ENCODE data around the gene TARDBP.
"Not testable (repeated sequence)": the region's sequence is repeated elsewhere in the genome, so short reads cannot be mapped to it uniquely, and the experiment has no call there.

The TARDBP gene

DNA sequence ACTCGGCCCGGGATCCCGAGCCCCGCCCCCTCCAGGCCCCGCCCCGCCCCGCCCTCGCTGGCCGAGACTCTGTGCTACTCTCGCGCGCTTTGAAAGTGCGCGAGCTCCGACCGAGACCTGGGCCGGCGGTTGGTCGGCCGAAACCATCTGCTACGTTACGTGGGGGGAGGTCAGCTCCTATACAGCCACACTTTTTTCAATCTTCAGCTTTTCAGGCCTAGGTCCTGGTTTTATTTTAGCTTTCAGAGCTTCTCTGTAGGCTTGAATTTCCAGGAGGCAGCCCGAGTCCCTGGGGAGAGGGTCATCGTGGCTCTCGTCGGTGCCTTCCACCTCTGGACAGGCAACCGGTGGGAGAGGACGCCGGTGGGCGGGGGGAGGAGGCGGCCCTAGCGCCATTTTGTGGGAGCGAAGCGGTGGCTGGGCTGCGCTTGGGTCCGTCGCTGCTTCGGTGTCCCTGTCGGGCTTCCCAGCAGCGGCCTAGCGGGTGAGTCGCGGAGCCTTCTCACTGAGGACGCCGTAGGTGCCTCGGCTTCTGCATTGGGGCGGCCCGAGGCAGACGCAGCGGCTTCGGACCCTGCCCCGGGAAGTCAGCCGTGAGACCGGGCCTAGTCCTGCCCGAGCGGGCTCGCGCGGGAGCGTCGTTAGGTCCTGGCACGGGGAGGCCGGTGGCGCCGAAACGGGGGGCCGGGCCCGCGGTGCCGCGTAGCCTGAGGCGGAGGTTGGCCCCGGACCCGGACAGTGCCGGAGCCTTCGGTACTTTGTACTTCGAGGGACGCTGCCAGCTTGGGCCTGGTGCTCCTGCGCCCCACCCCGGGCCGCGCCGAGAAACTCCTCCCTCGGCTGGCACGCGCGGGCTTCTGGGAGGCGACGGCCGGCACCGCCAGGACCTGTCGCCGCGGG lies at the start of gene TARDBP:
Gene TARDBP (plus strand): TSS at position 395 of the 900 bp plus-strand sequence. CDS start 1,074 bp downstream, outside the sequence.
- DNase-seq: peak; percentile 76 to 84

- DNase-seq: no peak
Measured at GRCh38 chr1:10965546-10966226, 46.8 kb upstream of the TARDBP start.

DNA sequence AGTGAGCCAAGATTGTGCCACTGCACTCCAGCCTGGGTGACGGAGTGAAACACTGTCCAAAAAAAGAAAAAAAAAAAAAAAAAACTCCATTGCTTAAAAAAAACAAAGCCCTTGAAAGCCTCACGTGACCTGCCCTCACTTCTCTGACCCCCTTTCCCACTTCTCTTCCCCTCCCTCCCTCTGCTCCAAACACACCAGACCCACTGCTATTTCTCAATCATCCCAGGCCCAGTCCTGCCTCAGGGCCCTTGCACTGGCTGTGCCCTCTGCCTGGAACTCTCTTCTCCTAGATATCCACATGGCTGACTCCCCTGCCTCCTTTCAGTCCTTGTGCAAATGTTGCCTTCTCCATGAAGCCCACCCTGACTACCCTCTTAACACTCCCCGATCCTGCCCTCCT lies 45.4 kb upstream of the TARDBP start:
- DNase-seq: no peak

DNA sequence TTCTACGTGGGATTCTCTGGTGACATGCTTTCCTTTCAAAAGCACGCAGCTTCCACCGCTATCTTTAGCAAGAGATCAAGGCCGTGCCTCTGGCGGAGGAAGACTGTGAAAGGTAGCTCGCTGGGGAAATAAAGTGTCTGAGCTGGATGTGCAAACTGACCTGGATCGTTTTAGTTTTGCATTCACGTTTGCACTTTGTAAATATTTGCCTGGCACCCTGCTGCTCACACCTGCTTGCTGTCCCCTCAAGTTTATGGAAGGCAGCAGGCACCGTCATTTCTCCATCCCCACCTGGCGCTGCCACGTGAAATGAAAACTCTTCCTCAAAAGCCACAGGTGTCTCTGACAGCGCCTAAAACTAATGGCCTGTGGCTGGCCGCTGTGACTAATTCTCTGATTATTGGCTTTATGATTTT lies 44.0 kb upstream of the TARDBP start:
- peak; percentile 50 to 71 for DNase-seq

GRCh38 chr1:10969267-10969970 lies 43.0 kb upstream of the TARDBP start:
- peak; percentile 20 to 29 for DNase-seq

- DNase-seq: no peak
Measured at GRCh38 chr1:10969971-10970332, 42.5 kb upstream of the TARDBP start.

- DNase-seq: peak; percentile 78 to 79
Measured at GRCh38 chr1:10973552-10973951, 38.9 kb upstream of the TARDBP start.

GRCh38 chr1:10973956-10974881 lies 38.2 kb upstream of the TARDBP start:
- no peak for DNase-seq

GRCh38 chr1:10975567-10976326 lies 36.7 kb upstream of the TARDBP start:
- peak; percentile 12 to 30 for DNase-seq

GRCh38 chr1:10978719-10979118 lies 33.7 kb upstream of the TARDBP start:
- DNase-seq: no peak

DNA sequence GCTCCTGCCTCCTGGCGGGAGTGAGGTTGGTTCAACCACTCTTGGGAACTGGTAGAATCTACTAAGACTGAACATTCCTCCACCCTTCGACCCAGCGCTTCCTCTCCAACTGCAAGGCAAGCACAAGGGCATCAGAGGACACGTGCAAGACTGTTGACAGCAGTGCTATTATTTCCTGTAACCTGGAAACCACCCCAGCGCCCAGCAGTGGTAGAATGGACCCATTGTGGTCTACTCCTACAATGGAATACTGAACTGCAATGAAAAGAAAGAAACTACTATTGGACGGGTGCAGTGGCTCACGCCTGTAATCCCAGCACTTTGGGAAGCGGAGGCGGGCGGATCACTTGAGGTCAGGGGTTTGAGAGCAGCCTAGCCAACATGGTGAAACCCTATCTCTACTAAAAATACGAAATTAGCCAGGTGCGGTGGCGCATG lies 33.0 kb upstream of the TARDBP start:
- DNase-seq: no peak

- DNase-seq: no peak
Measured at GRCh38 chr1:10980094-10980577, 32.3 kb upstream of the TARDBP start.

DNA sequence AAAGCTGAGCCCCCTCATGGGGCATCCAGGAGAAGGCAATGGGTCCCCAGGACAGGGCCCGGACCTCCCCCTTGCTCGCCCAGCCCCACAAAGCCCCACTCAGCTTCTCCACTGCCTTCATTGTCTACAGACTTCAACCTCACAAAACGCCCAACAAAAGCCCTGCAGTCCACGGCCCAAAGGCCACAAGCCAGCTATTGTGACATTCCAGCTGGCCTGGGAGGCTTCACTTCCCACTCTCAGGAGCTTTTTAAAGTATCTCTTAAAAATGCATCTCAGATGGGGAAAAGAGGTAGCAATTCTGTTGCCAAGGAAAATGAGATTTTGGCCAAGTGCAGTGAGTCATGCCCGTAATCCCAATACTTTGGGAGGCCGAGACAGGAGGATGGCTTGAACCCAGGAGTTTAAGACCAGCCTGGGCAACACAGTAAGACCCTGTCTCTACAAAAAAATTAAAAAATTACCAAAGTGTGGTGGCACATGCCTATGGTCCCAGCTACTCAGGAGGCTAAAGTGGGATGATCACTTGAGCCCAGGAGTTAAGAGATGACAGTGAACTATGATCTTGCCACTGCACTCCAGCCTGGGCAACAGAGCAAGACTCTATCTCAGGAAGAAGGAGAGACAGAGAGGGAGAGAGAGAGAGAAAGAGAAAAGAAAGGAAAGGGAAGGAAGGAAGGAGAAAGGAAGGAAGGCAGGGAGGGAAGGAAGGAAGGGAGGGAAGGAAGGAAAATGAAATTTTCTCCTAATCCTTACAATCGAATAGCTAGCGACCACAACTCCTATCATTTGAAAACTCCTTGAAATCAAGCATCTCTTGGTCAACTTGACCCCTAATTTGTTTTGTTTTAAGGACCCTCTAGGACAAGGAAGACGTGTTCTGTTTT lies 31.4 kb upstream of the TARDBP start:
- DNase-seq: no peak

DNA sequence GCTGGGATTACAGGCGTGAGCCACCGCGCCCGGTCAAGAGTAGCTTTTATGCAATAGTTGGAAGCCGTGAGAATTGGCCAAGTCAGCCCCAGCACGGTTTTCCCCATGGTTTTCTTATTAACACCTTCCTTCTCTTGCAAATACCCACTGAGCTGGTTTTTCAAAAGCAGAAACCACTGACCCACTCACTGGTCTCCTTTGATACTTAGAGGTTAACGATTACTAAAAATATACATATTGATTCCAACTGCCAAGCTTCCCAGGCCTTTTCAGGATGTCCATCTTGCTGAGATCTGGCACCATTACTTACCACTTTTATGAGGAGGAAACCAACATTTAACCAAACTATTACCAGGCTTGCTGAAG lies 25.9 kb upstream of the TARDBP start:
- no peak for DNase-seq

- no peak for DNase-seq
Measured at GRCh38 chr1:10987840-10988417, 24.5 kb upstream of the TARDBP start.

DNA sequence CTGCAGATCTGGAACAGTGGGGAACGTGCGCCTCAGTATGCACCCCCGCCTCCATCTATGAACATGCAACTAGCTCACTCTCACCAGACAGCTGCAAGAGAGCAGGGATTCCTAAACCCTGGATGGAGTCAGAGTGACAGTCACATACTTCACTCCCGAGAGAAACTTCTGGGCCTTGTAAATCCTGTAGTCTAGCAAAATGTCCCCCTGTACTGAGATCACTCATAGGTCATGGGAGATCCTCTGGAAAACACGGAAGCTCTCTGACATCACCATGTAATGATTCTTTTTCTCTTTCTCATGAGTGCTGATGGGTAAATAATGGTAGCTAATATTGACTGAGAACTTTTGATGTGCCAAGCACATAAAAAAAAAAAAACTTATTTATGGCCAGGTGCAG lies 23.4 kb upstream of the TARDBP start:
- no peak for DNase-seq

DNA sequence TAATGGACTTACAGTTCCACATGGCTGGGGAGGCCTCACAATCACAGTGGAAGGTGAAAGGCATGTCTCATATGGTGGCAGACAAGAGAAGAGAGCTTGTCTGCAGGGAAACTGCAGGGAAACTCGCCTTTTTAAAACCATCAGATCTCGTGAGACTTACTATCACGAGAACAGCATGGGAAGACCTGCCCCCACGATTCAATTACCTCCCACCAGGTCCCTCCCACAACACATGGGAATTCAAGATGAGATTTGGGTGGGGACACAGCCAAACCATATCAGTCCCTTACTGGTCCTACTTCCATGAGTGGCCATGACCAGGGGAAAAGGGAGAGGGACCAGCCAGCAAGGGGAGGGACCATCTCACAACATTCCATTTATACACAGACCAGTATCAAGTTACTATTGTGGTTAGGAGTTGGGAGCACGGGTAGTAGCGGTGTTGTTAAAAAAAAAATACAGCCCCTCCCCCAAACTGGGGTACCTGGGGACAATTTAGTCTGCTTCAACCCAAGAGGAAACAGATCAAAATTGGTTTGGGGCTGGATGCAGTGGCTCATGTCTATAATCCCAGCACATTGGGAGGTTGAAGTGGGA lies 22.4 kb upstream of the TARDBP start:
- not testable (repeated sequence) for DNase-seq

DNA sequence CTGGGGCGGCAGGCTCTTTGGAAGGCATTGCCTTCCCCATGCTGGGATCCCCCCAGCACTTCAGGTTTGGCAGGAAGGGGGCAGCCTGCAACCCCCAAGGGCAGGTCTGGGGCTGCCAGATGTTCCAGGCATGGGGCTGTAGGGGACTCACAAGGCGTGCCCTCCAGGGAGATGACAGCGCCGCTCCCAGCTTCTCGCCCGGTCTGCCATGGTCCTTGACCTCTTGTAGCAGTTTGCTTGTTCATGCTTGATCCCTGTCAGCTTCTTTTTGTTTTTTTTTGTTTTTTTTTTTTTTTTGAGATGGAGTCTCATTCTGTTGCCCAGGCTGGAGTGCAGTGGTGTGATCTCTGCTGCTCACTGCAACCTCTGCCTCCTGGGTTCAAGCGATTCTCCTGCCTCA lies 21.6 kb upstream of the TARDBP start:
- DNase-seq: no peak

DNA sequence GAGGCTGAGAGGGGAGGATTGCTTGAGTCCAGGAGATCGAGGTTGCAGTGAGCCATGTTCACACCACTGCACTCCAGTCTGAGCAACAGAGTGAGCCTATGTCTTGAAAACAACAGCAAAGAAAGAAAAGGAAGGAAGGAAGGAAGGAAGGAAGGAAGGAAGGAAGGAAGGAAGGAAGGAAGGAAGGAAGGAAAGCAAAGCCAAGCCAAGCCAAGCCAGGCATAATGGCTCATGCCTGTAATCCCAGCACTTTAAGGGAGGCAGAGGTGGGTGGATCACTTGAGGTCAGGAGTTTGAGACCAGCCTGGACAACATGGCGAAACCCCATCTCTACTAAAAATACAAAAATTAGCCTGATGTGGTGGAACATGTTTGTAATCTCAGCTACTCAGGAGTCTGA lies 20.4 kb upstream of the TARDBP start:
- not testable (repeated sequence) for DNase-seq

- DNase-seq: no peak
Measured at GRCh38 chr1:10992864-10993263, 19.6 kb upstream of the TARDBP start.

Measured in SHP77 (cell line).